GM12878 (cell line): Measurements from ENCODE around the gene ADAMTS16. TPM values are rescaled to one million over a fixed set of nuclear protein-coding genes. Genes with fewer than 3 reads are reported as not detected.

Experiments used
- ATAC-seq: fragments of 200-7000 bp; cut with Tn5 transposase; 3 replicates; pipeline ENCODE4 v1.9.1; 2020; ENCODE audit warnings: mild to moderate bottlenecking, moderate library complexity
- BruUV-seq: library from RNA; stranded (reverse); fragments of 400-500 nt; replicated peaks from 2 replicates; lab custom pipeline; 2021; lab: Mats Ljungman, UMichigan
- CTCF ChIA-PET: fragments of 300-600 bp; sonication (Branson Sonifier 250); formaldehyde crosslinking; extraction: SDS; loops from one replicate; lab custom pipeline; 2021; ENCODE audit warnings: inconsistent platforms; lab: Yijun Ruan, JAX
- POLR2A ChIA-PET: fragments of 350-600 bp; formaldehyde crosslinking; extraction: SDS; loops from one replicate; lab custom pipeline; 2021; ENCODE audit warnings: inconsistent platforms; lab: Charles Lee
- RAD21 ChIA-PET: fragments of 300-600 bp; sonication (Branson Sonifier 250); formaldehyde crosslinking; loops from one replicate; lab custom pipeline; 2023; ENCODE audit warnings: antibody characterized with exemption; ENCODE audit not compliant: unreplicated experiment; lab: Charles Lee
- SMC1A ChIA-PET: fragments of 300-600 bp; sonication (Branson Sonifier 250); formaldehyde crosslinking; loops from one replicate; lab custom pipeline; 2023; ENCODE audit not compliant: unreplicated experiment, uncharacterized antibody; lab: Charles Lee
- DNase-seq: peaks from one replicate; pipeline ENCODE4 v3.0.0-alpha.2; 2011; ENCODE audit warnings: low read depth, low spot score
- FAIRE-seq: peaks from 3 replicates; lab custom pipeline; 2011; peaks lifted over from hg19 to GRCh38; lab: Jason Lieb, UNC
- H2AFZ ChIP-seq: 2 replicates; pipeline ENCODE4 v1.6.0; 2011; ENCODE audit warnings: low read depth, low read length, control low read depth; ENCODE audit not compliant: control insufficient read depth
- H3K27ac ChIP-seq: 2 replicates; pipeline ENCODE4 v1.5.1; 2011; ENCODE audit warnings: control low read depth; ENCODE audit not compliant: control insufficient read depth, insufficient read depth
- H3K27me3 ChIP-seq, 2 experiments: replicated peaks in 1 of 2; 2 replicates each; pipeline versions ENCODE4 v1.6.0 to v1.6.1; 2011; ENCODE audit warnings: low read length in 1 of 2; ENCODE audit not compliant: control insufficient read depth in 2 of 2, insufficient read depth in 2 of 2
- H3K36me3 ChIP-seq, 2 experiments: 2 replicates each; pipeline ENCODE4 v1.5.1; 2011; ENCODE audit warnings: low read length in 1 of 2; ENCODE audit not compliant: control insufficient read depth in 2 of 2, insufficient read depth in 2 of 2
- H3K4me1 ChIP-seq: 2 replicates; pipeline ENCODE4 v1.6.1; 2011; ENCODE audit warnings: mild to moderate bottlenecking, low read length, moderate library complexity, mixed read lengths; ENCODE audit not compliant: control insufficient read depth, insufficient read depth
- H3K4me2 ChIP-seq: 2 replicates; pipeline ENCODE4 v1.6.0; 2011; ENCODE audit warnings: control low read depth; ENCODE audit not compliant: control insufficient read depth, insufficient read depth
- H3K4me3 ChIP-seq: fragments of 200-600 bp; sonication (generic); 2 replicates; pipeline ENCODE4 v1.5.1; 2016
- H3K79me2 ChIP-seq: 2 replicates; pipeline ENCODE4 v1.6.0; 2011; ENCODE audit warnings: low read length; ENCODE audit not compliant: control insufficient read depth, insufficient read depth
- H3K9ac ChIP-seq: 2 replicates; pipeline ENCODE4 v1.8.0; 2011; ENCODE audit warnings: low read length, control low read depth, mixed read lengths; ENCODE audit not compliant: control insufficient read depth, insufficient read depth
- H3K9me3 ChIP-seq: replicated peaks from 3 replicates; pipeline ENCODE4 v1.5.1; 2011; ENCODE audit warnings: mild to moderate bottlenecking, low read length; ENCODE audit not compliant: control insufficient read depth, insufficient read depth
- H4K20me1 ChIP-seq: 2 replicates; pipeline ENCODE4 v1.6.0; 2011; ENCODE audit not compliant: control insufficient read depth, insufficient read depth
- BCL11A ChIP-seq: IDR thresholded peaks from 2 replicates; pipeline ENCODE4 v1.6.1; 2011; ENCODE audit warnings: low read depth, low read length
- BRCA1 ChIP-seq: IDR thresholded peaks from 2 replicates; pipeline ENCODE4 v1.6.1; 2011; ENCODE audit warnings: low read depth, low read length, improper control_type of control experiment
- CBX5 ChIP-seq: sonication (generic); IDR thresholded peaks from 2 replicates; pipeline ENCODE4 v1.6.1; 2016; ENCODE audit warnings: low read depth, moderate library complexity, mild to moderate bottlenecking, inconsistent platforms
- CEBPB ChIP-seq, 2 experiments: fragments of 150-350 bp in 1 of 2; IDR thresholded peaks; 2 replicates each; pipeline ENCODE4 v1.6.1; 2012 to 2014; ENCODE audit warnings: low read depth in 2 of 2, low read length in 2 of 2, borderline replicate concordance in 1 of 2, inconsistent platforms in 1 of 2
- EZH2 ChIP-seq: IDR thresholded peaks from 2 replicates; pipeline ENCODE4 v1.6.1; 2012; ENCODE audit warnings: low read depth, mild to moderate bottlenecking, control low read depth, inconsistent platforms, low read length, borderline replicate concordance; ENCODE audit not compliant: control insufficient read depth
- FOS ChIP-seq: IDR thresholded peaks from 3 replicates; pipeline ENCODE4 v1.6.1; 2011; ENCODE audit warnings: borderline replicate concordance; ENCODE audit not compliant: insufficient read length; ENCODE audit errors: extremely low read depth
- IRF3 ChIP-seq: fragments of 450-650 bp; IDR thresholded peaks from 2 replicates; pipeline ENCODE4 v1.6.1; 2014; ENCODE audit warnings: mild to moderate bottlenecking
- IRF5 ChIP-seq: fragments of 450-650 bp; IDR thresholded peaks from 2 replicates; pipeline ENCODE4 v1.6.1; 2017; ENCODE audit warnings: borderline replicate concordance
- MTA2 ChIP-seq: fragments of 450-650 bp; IDR thresholded peaks from 2 replicates; pipeline ENCODE4 v1.6.1; 2016; ENCODE audit warnings: low read depth, mild to moderate bottlenecking, moderate library complexity
- NR2C1 ChIP-seq: fragments of 450-650 bp; IDR thresholded peaks from 2 replicates; pipeline ENCODE4 v1.6.1; 2017; ENCODE audit warnings: antibody characterized with exemption, mild to moderate bottlenecking, moderate library complexity
- NRF1 ChIP-seq: conservative IDR thresholded peaks from 2 replicates; pipeline ENCODE4 v1.6.1; 2011; ENCODE audit warnings: mild to moderate bottlenecking, low read depth, low read length, improper control_type of control experiment
- STAT3 ChIP-seq: IDR thresholded peaks from 2 replicates; pipeline ENCODE4 v1.6.1; 2011; ENCODE audit warnings: low read depth, low read length, improper control_type of control experiment
- ZNF384 ChIP-seq: IDR thresholded peaks from 2 replicates; pipeline ENCODE4 v1.6.1; 2012; ENCODE audit warnings: low read depth, mild to moderate bottlenecking, low read length, improper control_type of control experiment, borderline replicate concordance
- WGBS: methylation state at CpG from one replicate; pipeline ENCODE4 v1.1.6; 2016; ENCODE audit warnings: low lambda C conversion rate; ENCODE audit not compliant: insufficient replicate concordance, insufficient coverage; ENCODE audit errors: missing lambda C conversion rate; 5-methylcytosine and 5-hydroxymethylcytosine counted together
- in situ Hi-C: fragments of 300-500 bp; cut with MboI; formaldehyde crosslinking; loops from 9 replicates; pipeline ENCODE4 v1.14.3; 2018; ENCODE audit warnings: mixed read lengths
- intact Hi-C: fragments of 100-400 bp; cut with micrococcal nuclease; formaldehyde crosslinking; loops from one replicate; pipeline ENCODE4 v1.14.2; 2022; ENCODE audit not compliant: unreplicated experiment
- polyA plus RNA-seq, 11 experiments: library from polyadenylated mRNA; depleted of rRNA in 4 of 11; unstranded in 6 of 11; stranded (reverse) in 5 of 11; fragments of >200 nt; fragmentation: Nextera tagmentation in 4 of 11; fragmentation: Illumina TruSeq in 1 of 11; extraction: Ambion mirVana in 4 of 11; extraction: Trizol in 1 of 11; gene quantifications; 1 replicate in 1 of 11; 2 replicates in 10 of 11; pipeline versions ENCODE4 v1.2.1 to v1.2.3, GENCODE V29; 2011 to 2016; ENCODE audit warnings: inconsistent platforms in 2 of 11, missing spikeins in 2 of 11, low read depth in 1 of 11
- total RNA-seq, 4 experiments: library from RNA; depleted of rRNA in 3 of 4; stranded (reverse); fragments of >200 nt in 3 of 4; fragmentation: Illumina TruSeq in 1 of 4; extraction: Trizol in 1 of 4; gene quantifications; 2 replicates each; pipeline versions ENCODE4 v1.2.1 to v1.2.3, GENCODE V29; 2013 to 2021

ADAMTS16 gene
- total and polyA plus RNA-seq, 10 of the 15 experiments (the other 5 are each of a cell fraction or from before 2014, with no cell fraction given) = 0.04 TPM; not detected in 9

GRCh38 chr5:5344051-5344571, 204.0 kb downstream of the ADAMTS16 start:
- ChIA-PET CTCF (interaction anchor here (1.3 kb wide), 1 partner anchor 201 kb away, joined by 3 read pairs; no protein-coding TSS in a partner anchor), RAD21 (no interaction called here), POLR2A (no interaction called here), SMC1A (no interaction called here)
- no peaks in the 10 kb centered on the region for H3K79me2 ChIP-seq
- 0% methylated on average over 4 of the region's 4 CpGs for WGBS
- no peak for TF ChIP-seq CEBPB (IDR thresholded peaks at IDR 0.05; ENCODE audit: borderline replicate concordance in 1 of 2, low read depth in 2 of 2, low read length in 2 of 2)
- no peak for TF ChIP-seq MTA2
- TF ChIP-seq NRF1 = no peak
- no peak for TF ChIP-seq CBX5
- no peak for TF ChIP-seq STAT3
- TF ChIP-seq IRF3 = no peak
- TF ChIP-seq BRCA1 = no peak
- TF ChIP-seq ZNF384 = no peak
- TF ChIP-seq NR2C1 = no peak
- TF ChIP-seq IRF5 = no peak
- no peak for TF ChIP-seq EZH2
- no peak for TF ChIP-seq BCL11A
- no peak for TF ChIP-seq FOS
- no peaks in the 10 kb centered on the region for H3K27me3 ChIP-seq
- no peaks in the 10 kb centered on the region for H3K4me1 ChIP-seq
- no TSS peak for BruUV-seq
- intact Hi-C loops = no loop called here
- no peak for ATAC-seq
- in situ Hi-C loops = no loop called here
- H4K20me1 ChIP-seq = no peaks in the 10 kb centered on the region
- no peak overlapping the region for H3K4me3 ChIP-seq
- no peak overlapping the region for H3K9ac ChIP-seq
- no peak for DNase-seq
- no peak overlapping the region for H2AFZ ChIP-seq
- H3K36me3 ChIP-seq = no peaks in the 10 kb centered on the region
- H3K27ac ChIP-seq = no peak overlapping the region
- no peak overlapping the region for H3K4me2 ChIP-seq
- no peaks in the 10 kb centered on the region for H3K9me3 ChIP-seq
- FAIRE-seq = no peak
